Measurements from ENCODE around the gene TDRD10. TPM values are rescaled to one million over a fixed set of nuclear protein-coding genes. Genes with fewer than 3 reads are reported as not detected.

The TDRD10 gene
- total and polyA plus RNA-seq, 2 donors from 2014 or later: 2.3 to 4.7 TPM

DNA sequence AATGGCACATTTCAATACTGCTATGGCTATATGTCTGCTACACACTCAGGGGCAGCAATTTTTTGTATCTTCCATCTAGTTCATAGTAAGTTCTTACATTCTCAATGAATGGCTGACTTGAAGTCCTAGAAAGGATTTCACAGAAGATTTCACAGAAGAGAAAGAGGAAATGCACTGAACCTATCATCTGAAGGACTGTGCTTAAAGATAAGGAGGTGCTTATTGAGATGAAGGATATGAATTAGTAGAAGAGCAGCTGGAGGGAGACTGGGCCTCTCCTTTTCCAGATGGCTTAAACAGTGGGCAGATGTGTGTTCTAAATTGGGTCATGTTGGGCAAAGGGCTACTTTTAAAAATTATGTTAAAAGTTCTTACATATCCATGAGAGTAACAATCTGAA, 91.4 kb downstream of the TDRD10 start:
- H3K36me3 ChIP-seq (ENCODE audit: control insufficient read depth in 2 of 3, insufficient read depth in 3 of 3, low read length in 3 of 3): peaks cover 28 to 89% (median 73%) of the 10 kb centered on the region in 3 donors
- no peaks in the 10 kb centered on the region for H3K27me3 ChIP-seq (ENCODE audit: control insufficient read depth, insufficient read depth, low read length)
- no peak for FAIRE-seq
- no peak overlapping the region for H3K4me3 ChIP-seq (ENCODE audit: low read length in 3 of 3)
- H3K9ac ChIP-seq (ENCODE audit: low read length in 3 of 3): no peak overlapping the region
- H3K4me1 ChIP-seq (ENCODE audit: control insufficient read depth in 2 of 3, insufficient read depth in 2 of 3, low read depth in 1 of 3, low read length in 3 of 3): no peaks in the 10 kb centered on the region
- DNase-seq: no peak
- TF ChIP-seq, protein P1, sequence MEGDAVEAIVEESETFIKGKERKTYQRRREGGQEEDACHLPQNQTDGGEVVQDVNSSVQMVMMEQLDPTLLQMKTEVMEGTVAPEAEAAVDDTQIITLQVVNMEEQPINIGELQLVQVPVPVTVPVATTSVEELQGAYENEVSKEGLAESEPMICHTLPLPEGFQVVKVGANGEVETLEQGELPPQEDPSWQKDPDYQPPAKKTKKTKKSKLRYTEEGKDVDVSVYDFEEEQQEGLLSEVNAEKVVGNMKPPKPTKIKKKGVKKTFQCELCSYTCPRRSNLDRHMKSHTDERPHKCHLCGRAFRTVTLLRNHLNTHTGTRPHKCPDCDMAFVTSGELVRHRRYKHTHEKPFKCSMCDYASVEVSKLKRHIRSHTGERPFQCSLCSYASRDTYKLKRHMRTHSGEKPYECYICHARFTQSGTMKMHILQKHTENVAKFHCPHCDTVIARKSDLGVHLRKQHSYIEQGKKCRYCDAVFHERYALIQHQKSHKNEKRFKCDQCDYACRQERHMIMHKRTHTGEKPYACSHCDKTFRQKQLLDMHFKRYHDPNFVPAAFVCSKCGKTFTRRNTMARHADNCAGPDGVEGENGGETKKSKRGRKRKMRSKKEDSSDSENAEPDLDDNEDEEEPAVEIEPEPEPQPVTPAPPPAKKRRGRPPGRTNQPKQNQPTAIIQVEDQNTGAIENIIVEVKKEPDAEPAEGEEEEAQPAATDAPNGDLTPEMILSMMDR (IDR thresholded peaks at IDR 0.05; ENCODE audit: borderline replicate concordance, extremely low read depth, insufficient read depth): no peak
- intact Hi-C loops (cut with DNase I): no loop called here
- no peaks in the 10 kb centered on the region for H3K9me3 ChIP-seq (ENCODE audit: control insufficient read depth in 2 of 3, insufficient read depth in 1 of 3, low read length in 3 of 3)
- H3K27ac ChIP-seq (ENCODE audit: low read depth in 2 of 2, low read length in 2 of 2): no peak overlapping the region

DNA sequence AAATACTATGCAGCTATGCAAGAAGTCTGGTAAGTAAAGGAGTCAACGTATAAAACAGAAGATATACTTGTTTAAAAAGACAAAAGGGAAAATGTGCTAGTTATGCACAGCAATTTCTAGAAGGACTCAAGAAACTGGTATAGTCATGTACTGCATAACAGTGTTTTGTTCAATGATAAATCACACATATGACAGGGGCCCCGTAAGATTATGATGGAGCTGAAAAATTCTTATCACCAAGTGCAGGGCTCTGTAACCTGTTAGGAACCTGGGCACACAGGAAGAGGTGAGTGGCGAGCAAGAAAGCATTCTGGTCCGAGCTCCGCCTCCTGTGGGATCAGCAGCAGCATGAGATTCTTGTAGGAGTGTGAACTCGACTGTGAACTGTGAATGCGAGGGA, 92.8 kb downstream of the TDRD10 start:
- H3K36me3 ChIP-seq (ENCODE audit: control insufficient read depth in 2 of 3, insufficient read depth in 3 of 3, low read length in 3 of 3): peaks cover 22 to 76% (median 66%) of the 10 kb centered on the region in 3 donors
- no peak for FAIRE-seq

DNA sequence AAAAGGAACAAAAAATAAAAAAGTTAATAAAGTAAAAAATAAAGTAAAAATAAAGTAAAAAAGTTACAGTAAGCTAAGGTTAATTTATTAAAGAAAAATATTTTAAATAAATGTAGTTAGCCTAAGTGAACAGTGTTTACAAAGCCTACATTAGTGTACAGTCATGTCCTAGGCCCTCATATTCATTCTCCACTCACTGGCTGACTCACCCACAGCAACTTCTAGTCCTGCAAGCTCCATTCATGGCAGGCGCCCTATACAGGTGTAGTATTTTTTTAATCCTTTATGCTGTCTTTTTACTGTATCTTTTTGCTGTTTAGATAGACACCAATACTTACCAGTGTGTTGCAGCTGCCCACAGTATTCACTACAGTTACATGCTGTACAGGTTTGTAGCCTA, 93.6 kb downstream of the TDRD10 start:
- no peaks in the 10 kb centered on the region for H3K27me3 ChIP-seq (ENCODE audit: control insufficient read depth, insufficient read depth, low read length)
- no peak for FAIRE-seq
- H3K4me3 ChIP-seq (ENCODE audit: low read length in 3 of 3): no peak overlapping the region
- H3K9me3 ChIP-seq (ENCODE audit: control insufficient read depth in 2 of 3, insufficient read depth in 1 of 3, low read length in 3 of 3): no peaks in the 10 kb centered on the region
- no peak for DNase-seq
- no peaks in the 10 kb centered on the region for H3K4me1 ChIP-seq (ENCODE audit: control insufficient read depth in 2 of 3, insufficient read depth in 2 of 3, low read depth in 1 of 3, low read length in 3 of 3)
- H3K36me3 ChIP-seq (ENCODE audit: control insufficient read depth in 2 of 3, insufficient read depth in 3 of 3, low read length in 3 of 3): peaks cover 20 to 68% (median 62%) of the 10 kb centered on the region in 3 donors
- intact Hi-C loops (cut with DNase I): no loop called here
- TF ChIP-seq, protein P1 (IDR thresholded peaks at IDR 0.05; ENCODE audit: borderline replicate concordance, extremely low read depth, insufficient read depth): no peak
- H3K9ac ChIP-seq (ENCODE audit: low read length in 3 of 3): no peak overlapping the region
- H3K27ac ChIP-seq (ENCODE audit: low read depth in 2 of 2, low read length in 2 of 2): no peak overlapping the region

More for the DNA sequence above, 92.8 kb downstream of the TDRD10 start:
- Histone ChIP-seq H3K4me1 (ENCODE audit: control insufficient read depth in 2 of 3, insufficient read depth in 2 of 3, low read depth in 1 of 3, low read length in 3 of 3) (no peaks in the 10 kb centered on the region), H3K27me3 (ENCODE audit: control insufficient read depth, insufficient read depth, low read length) (no peaks in the 10 kb centered on the region), H3K9me3 (ENCODE audit: control insufficient read depth in 2 of 3, insufficient read depth in 1 of 3, low read length in 3 of 3) (no peaks in the 10 kb centered on the region), H3K27ac (ENCODE audit: low read depth in 2 of 2, low read length in 2 of 2) (no peak overlapping the region), H3K4me3 (ENCODE audit: low read length in 3 of 3) (no peak overlapping the region), H3K9ac (ENCODE audit: low read length in 3 of 3) (no peak overlapping the region)
- no peak for DNase-seq
- intact Hi-C loops (cut with DNase I): no loop called here
- TF ChIP-seq, protein P1 (IDR thresholded peaks at IDR 0.05; ENCODE audit: borderline replicate concordance, extremely low read depth, insufficient read depth): no peak

Other genes starting within 250 kb of the TDRD10 start
- gene HAX1, start 229.6 kb upstream of the TDRD10 start, total RNA-seq: 74.8 TPM
- gene HAX1, start 229.6 kb upstream of the TDRD10 start, polyA plus RNA-seq (ENCODE audit: insufficient read depth, low read depth, low replicate concordance): 153 TPM
- gene AQP10, start 181.1 kb upstream of the TDRD10 start, total RNA-seq: not detected
- not detected for gene AQP10, start 181.1 kb upstream of the TDRD10 start, polyA plus RNA-seq (ENCODE audit: insufficient read depth, low read depth, low replicate concordance)
- 40.9 TPM for gene ATP8B2, start 176.7 kb upstream of the TDRD10 start, total RNA-seq
- gene ATP8B2, start 176.7 kb upstream of the TDRD10 start, polyA plus RNA-seq (ENCODE audit: insufficient read depth, low read depth, low replicate concordance): 6.2 TPM
- 33.0 TPM for gene IL6R, start 96.9 kb upstream of the TDRD10 start, total RNA-seq
- 6.2 TPM for gene IL6R, start 96.9 kb upstream of the TDRD10 start, polyA plus RNA-seq (ENCODE audit: insufficient read depth, low read depth, low replicate concordance)
- gene SHE, start 193 bp downstream of the TDRD10 start, total RNA-seq: 18.1 TPM
- gene SHE, start 193 bp downstream of the TDRD10 start, polyA plus RNA-seq (ENCODE audit: insufficient read depth, low read depth, low replicate concordance): 7.6 TPM
- 77.6 TPM for gene UBE2Q1, start 56.4 kb downstream of the TDRD10 start, total RNA-seq
- gene UBE2Q1, start 56.4 kb downstream of the TDRD10 start, polyA plus RNA-seq (ENCODE audit: insufficient read depth, low read depth, low replicate concordance): 72.3 TPM
- 0.60 TPM for gene CHRNB2, start 65.6 kb downstream of the TDRD10 start, total RNA-seq
- gene CHRNB2, start 65.6 kb downstream of the TDRD10 start, polyA plus RNA-seq (ENCODE audit: insufficient read depth, low read depth, low replicate concordance): not detected
- gene ADAR, start 106.0 kb downstream of the TDRD10 start, total RNA-seq: 154 TPM
- 40.3 TPM for gene ADAR, start 106.0 kb downstream of the TDRD10 start, polyA plus RNA-seq (ENCODE audit: insufficient read depth, low read depth, low replicate concordance)